Hepatocyte (in vitro differentiated cells): ENCODE results near the gene MLLT1. TPM values are rescaled to one million over a fixed set of nuclear protein-coding genes. Genes with fewer than 3 reads are reported as not detected.

Experiments used
- DNase-seq: peaks from one replicate; pipeline ENCODE4 v3.0.0-alpha.2; 2016; ENCODE audit warnings: low spot score
- H2AFZ ChIP-seq: fragments of 200-600 bp; sonication (generic); 2 replicates; pipeline ENCODE4 v1.6.0; 2016; ENCODE audit warnings: antibody characterized with exemption, mild to moderate bottlenecking
- H3K27ac ChIP-seq: fragments of 200-600 bp; sonication (generic); 2 replicates; pipeline ENCODE4 v1.5.1; 2016; ENCODE audit warnings: mild to moderate bottlenecking
- H3K27me3 ChIP-seq: fragments of 200-600 bp; sonication (generic); 2 replicates; pipeline ENCODE4 v1.6.1; 2016
- H3K36me3 ChIP-seq: fragments of 200-600 bp; sonication (generic); replicated peaks from 2 replicates; pipeline ENCODE4 v1.5.1; 2016; ENCODE audit warnings: low read depth; ENCODE audit not compliant: insufficient read depth
- H3K4me1 ChIP-seq: fragments of 200-600 bp; sonication (generic); 2 replicates; pipeline ENCODE4 v1.5.1; 2016; ENCODE audit warnings: mild to moderate bottlenecking, moderate library complexity; ENCODE audit not compliant: insufficient read depth
- H3K4me2 ChIP-seq: fragments of 200-600 bp; sonication (generic); 2 replicates; pipeline ENCODE4 v1.6.0; 2016
- H3K4me3 ChIP-seq: fragments of 200-600 bp; sonication (generic); 2 replicates; pipeline ENCODE4 v1.5.1; 2016; ENCODE audit warnings: mild to moderate bottlenecking
- H3K79me2 ChIP-seq: fragments of 200-600 bp; sonication (generic); 2 replicates; pipeline ENCODE4 v1.6.0; 2017; ENCODE audit warnings: mild to moderate bottlenecking
- H3K9me2 ChIP-seq: fragments of 200-600 bp; sonication (generic); replicated peaks from 2 replicates; pipeline ENCODE4 v1.6.0; 2017; ENCODE audit warnings: mild to moderate bottlenecking; ENCODE audit not compliant: insufficient read depth
- H3K9me3 ChIP-seq: fragments of 200-600 bp; sonication (generic); 2 replicates; pipeline ENCODE4 v1.5.1; 2016; ENCODE audit warnings: low read depth, mild to moderate bottlenecking
- H4K20me1 ChIP-seq: fragments of 200-600 bp; sonication (generic); 2 replicates; pipeline ENCODE4 v1.6.0; 2016; ENCODE audit warnings: mild to moderate bottlenecking; ENCODE audit not compliant: insufficient read depth, poor library complexity, severe bottlenecking
- EZH2 ChIP-seq: fragments of 200-600 bp; sonication (generic); IDR thresholded peaks from 2 replicates; pipeline ENCODE4 v1.6.1; 2016; ENCODE audit warnings: antibody characterized with exemption, mild to moderate bottlenecking, borderline replicate concordance
- EZH2phosphoT487 ChIP-seq: fragments of 200-600 bp; sonication (generic); IDR thresholded peaks from one replicate; pipeline ENCODE4 v1.6.1; 2018; ENCODE audit warnings: antibody characterized with exemption, mild to moderate bottlenecking, low read depth, moderate library complexity; ENCODE audit not compliant: unreplicated experiment, severe bottlenecking
- WGBS: methylation state at CpG from one replicate; pipeline ENCODE4 v1.1.6; 2016; ENCODE audit warnings: low lambda C conversion rate; ENCODE audit errors: missing lambda C conversion rate; 5-methylcytosine and 5-hydroxymethylcytosine counted together
- polyA plus RNA-seq: library from polyadenylated mRNA; unstranded; fragments of >200 nt; fragmentation: Nextera tagmentation; extraction: Ambion mirVana; gene quantifications from 2 replicates; pipeline ENCODE4 v1.2.1, GENCODE V29; 2016
- total RNA-seq: library from RNA; depleted of rRNA; stranded (reverse); fragments of >200 nt; gene quantifications from 2 replicates; pipeline ENCODE4 v1.2.3, GENCODE V29; 2014
- TF ChIP-seq, protein P1 (sequence below): fragments of 200-600 bp; sonication (generic); IDR thresholded peaks from 2 replicates; pipeline ENCODE4 v1.5.1; 2016; ENCODE audit warnings: antibody characterized with exemption, mild to moderate bottlenecking; ENCODE audit not compliant: poor library complexity

Gene MLLT1
- total and polyA plus RNA-seq, 2 experiments from 2014 or later = 17.2 to 23.3 TPM

GRCh38 chr19:6263735-6264444, 15.9 kb downstream of the MLLT1 start:
- no peaks in the 10 kb centered on the region for H3K36me3 ChIP-seq
- H3K79me2 ChIP-seq = peaks cover 75% of the 10 kb centered on the region
- H4K20me1 ChIP-seq = peaks cover 16% of the 10 kb centered on the region
- no peak overlapping the region for H3K4me3 ChIP-seq
- peak overlapping the region; percentile 39 for H3K4me2 ChIP-seq
- H3K27ac ChIP-seq = peak overlapping the region; percentile 42
- no peak for DNase-seq
- no peaks in the 10 kb centered on the region for H3K9me2 ChIP-seq
- H3K4me1 ChIP-seq = peaks cover 4% of the 10 kb centered on the region
- WGBS = 61% methylated on average over 17 of the region's 18 CpGs
- H2AFZ ChIP-seq = no peak overlapping the region
- TF ChIP-seq, protein P1, sequence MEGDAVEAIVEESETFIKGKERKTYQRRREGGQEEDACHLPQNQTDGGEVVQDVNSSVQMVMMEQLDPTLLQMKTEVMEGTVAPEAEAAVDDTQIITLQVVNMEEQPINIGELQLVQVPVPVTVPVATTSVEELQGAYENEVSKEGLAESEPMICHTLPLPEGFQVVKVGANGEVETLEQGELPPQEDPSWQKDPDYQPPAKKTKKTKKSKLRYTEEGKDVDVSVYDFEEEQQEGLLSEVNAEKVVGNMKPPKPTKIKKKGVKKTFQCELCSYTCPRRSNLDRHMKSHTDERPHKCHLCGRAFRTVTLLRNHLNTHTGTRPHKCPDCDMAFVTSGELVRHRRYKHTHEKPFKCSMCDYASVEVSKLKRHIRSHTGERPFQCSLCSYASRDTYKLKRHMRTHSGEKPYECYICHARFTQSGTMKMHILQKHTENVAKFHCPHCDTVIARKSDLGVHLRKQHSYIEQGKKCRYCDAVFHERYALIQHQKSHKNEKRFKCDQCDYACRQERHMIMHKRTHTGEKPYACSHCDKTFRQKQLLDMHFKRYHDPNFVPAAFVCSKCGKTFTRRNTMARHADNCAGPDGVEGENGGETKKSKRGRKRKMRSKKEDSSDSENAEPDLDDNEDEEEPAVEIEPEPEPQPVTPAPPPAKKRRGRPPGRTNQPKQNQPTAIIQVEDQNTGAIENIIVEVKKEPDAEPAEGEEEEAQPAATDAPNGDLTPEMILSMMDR = no peak
- no peak for TF ChIP-seq EZH2phosphoT487
- no peaks in the 10 kb centered on the region for H3K27me3 ChIP-seq
- H3K9me3 ChIP-seq = no peaks in the 10 kb centered on the region

GRCh38 chr19:6263306-6263705, 16.5 kb downstream of the MLLT1 start:
- TF ChIP-seq, protein P1 = no peak
- TF ChIP-seq EZH2phosphoT487 (no peak), EZH2 (no peak)
- Histone ChIP-seq H2AFZ (no peak overlapping the region), H3K79me2 (peaks cover 75% of the 10 kb centered on the region), H3K27me3 (no peaks in the 10 kb centered on the region), H3K4me3 (no peak overlapping the region), H3K9me3 (no peaks in the 10 kb centered on the region), H3K4me1 (peaks cover 4% of the 10 kb centered on the region), H3K36me3 (no peaks in the 10 kb centered on the region), H3K9me2 (no peaks in the 10 kb centered on the region), H3K27ac (peak overlapping the region; percentile 42), H4K20me1 (peaks cover 15% of the 10 kb centered on the region), H3K4me2 (peak overlapping the region; percentile 39)
- WGBS = 92% methylated on average over 11 of the region's 12 CpGs
- no peak for DNase-seq

DNA sequence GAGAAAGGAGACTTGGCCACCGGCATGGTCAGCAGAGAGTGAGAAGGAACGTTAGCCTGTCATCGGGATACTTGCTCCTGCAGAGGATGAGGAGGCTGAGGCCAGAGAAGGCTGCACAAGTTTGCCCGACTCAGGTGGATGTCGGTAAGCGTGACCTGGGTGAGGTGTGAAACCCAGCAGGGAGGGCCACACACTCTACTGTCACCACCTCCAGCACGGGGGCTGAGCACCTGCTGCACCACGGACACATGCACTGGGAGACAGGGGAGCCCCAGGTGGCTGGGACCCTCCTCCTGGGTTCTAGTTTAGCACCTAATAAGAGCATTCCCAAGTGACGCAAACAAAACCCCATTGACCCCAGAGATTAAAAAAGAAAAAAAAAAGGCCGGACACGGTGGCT, 17.3 kb downstream of the MLLT1 start:
- H3K4me1 ChIP-seq = peaks cover 4% of the 10 kb centered on the region

More for the DNA sequence above, 17.3 kb downstream of the MLLT1 start:
- Histone ChIP-seq H3K27me3 (no peaks in the 10 kb centered on the region), H4K20me1 (peaks cover 19% of the 10 kb centered on the region), H2AFZ (no peak overlapping the region), H3K4me3 (no peak overlapping the region), H3K4me2 (no peak overlapping the region), H3K79me2 (peaks cover 75% of the 10 kb centered on the region), H3K9me3 (no peaks in the 10 kb centered on the region), H3K9me2 (no peaks in the 10 kb centered on the region), H3K36me3 (no peaks in the 10 kb centered on the region), H3K27ac (no peak overlapping the region)
- TF ChIP-seq, protein P1 = no peak
- TF ChIP-seq EZH2 = no peak
- TF ChIP-seq EZH2phosphoT487 = no peak
- no peak for DNase-seq
- 93% methylated on average over 11 of the region's 11 CpGs for WGBS
